Activated T-cell treated with anti-CD3 and anti-CD28 coated beads for 4 hours (primary cell): ENCODE data around the gene CAPN2.
"Not testable (repeated sequence)": the region's sequence is repeated elsewhere in the genome, so short reads cannot be mapped to it uniquely, and the experiment has no call there.

Experiments used
- DNase-seq: peaks from one replicate; pipeline ENCODE4 v3.0.0-alpha.2; 2020

CAPN2 gene

GRCh38 chr1:223793716-223794115, 81.4 kb downstream of the CAPN2 start:
- DNase-seq = no peak

- no peak for DNase-seq
These were observed 82.0 kb downstream of the CAPN2 start for GRCh38 chr1:223794136-223794880.

DNA sequence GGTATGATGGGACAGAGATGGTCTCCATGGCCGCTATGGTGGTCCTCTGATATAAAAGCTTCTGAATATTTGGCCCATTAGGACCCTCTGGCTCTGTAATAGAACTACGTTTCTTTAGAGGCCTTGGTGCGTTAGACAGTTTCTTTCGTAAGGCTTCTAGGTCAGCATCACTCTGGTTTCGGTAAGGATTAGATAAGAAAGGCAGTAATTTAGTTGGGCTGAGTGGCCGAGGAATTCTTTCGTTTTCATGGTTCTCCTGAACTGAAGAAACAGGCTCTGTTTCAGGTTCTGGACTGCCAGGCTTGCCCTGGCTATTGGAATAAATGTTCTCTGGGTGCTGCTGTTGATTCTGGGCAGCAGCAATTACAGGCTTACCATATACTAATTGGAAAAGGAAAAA, 83.9 kb downstream of the CAPN2 start:
- DNase-seq = no peak

GRCh38 chr1:223802032-223802431, 89.7 kb downstream of the CAPN2 start:
- no peak for DNase-seq

DNA sequence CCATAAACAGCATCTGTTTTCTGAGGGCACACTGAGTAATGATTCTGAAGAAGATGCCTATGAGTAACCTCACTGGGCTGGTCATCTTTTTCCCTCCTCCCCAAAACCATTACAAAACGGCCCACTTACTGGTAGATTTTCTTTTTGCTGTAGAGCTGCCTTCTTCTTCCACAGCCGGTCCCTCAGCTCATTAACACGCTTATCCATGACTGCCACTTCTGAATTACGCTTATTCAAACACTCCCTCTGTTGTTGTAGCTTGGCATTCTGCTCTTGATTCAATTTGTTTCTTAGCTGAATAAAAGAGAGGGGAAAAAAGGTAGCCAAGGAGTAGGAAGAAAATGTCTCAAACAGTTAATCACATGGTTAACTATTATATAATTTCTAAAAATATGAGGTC, 90.3 kb downstream of the CAPN2 start:
- no peak for DNase-seq

- no peak for DNase-seq
These were observed 90.9 kb downstream of the CAPN2 start for GRCh38 chr1:223803211-223803610.

- not testable (repeated sequence) for DNase-seq
These were observed 97.6 kb downstream of the CAPN2 start for GRCh38 chr1:223809905-223810304.

- no peak for DNase-seq
These were observed 98.2 kb downstream of the CAPN2 start for GRCh38 chr1:223810586-223810985.

- DNase-seq = no peak
These were observed 99.3 kb downstream of the CAPN2 start for GRCh38 chr1:223811634-223812101.

DNA sequence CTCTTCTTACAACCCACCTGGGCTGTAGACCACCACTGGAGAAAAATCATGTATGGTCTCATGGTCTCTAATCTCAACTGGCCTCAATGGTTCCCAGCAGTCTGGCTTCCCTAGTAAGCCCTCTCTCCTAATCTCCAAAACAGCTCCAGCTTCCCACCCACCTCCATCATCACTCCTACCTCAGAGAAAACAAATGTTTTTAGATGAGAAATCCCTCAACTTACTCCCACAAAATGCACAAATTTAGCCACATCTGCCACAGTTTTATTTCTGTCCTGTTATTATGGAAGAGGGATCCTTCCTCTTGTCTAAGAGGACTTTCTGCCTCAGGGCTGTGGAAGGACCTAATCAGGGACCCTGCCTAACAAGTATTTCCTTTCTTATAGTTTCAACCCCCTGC, 101.3 kb downstream of the CAPN2 start:
- DNase-seq = no peak

GRCh38 chr1:223815020-223815853, 102.9 kb downstream of the CAPN2 start:
- no peak for DNase-seq

DNA sequence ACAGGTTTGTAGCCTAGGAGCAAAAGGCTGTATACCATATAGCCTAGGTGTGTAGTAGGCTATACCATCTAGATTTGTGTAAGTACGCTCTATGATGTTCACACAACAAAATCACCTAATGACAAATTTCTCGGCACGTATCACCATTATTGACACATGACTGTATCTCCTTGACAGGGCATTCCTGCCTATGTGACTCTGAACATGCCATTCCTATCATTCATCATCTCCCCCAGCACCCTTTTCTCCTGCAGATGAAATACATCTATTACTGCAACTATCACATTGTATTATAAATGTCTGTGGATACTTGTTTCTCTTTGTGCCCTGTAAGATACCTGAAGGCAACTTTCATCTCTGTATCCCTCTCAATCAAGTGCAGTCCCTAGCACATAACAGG, 103.5 kb downstream of the CAPN2 start:
- DNase-seq = no peak

DNA sequence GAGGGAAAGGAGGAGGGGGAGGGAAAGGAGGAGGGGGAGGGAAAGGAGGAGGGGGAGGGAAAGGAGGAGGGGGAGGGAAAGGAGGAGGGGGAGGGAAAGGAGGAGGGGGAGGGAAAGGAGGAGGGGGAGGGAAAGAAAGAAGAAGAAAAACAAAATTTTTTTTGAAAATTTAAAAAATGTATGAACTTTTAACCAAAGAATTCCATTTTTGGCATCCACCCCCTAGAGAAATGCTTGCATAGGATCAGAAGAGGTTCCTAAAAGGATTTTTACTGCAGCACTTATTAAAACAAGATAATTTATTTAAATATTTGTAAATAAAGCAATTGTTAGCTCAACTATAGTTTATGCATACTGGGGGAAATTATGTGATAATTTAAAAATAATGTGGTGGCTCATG, 104.9 kb downstream of the CAPN2 start:
- DNase-seq = not testable (repeated sequence)

- no peak for DNase-seq
These were observed 107.6 kb downstream of the CAPN2 start for GRCh38 chr1:223819730-223820514.

GRCh38 chr1:223820515-223820858, 108.1 kb downstream of the CAPN2 start:
- no peak for DNase-seq

DNA sequence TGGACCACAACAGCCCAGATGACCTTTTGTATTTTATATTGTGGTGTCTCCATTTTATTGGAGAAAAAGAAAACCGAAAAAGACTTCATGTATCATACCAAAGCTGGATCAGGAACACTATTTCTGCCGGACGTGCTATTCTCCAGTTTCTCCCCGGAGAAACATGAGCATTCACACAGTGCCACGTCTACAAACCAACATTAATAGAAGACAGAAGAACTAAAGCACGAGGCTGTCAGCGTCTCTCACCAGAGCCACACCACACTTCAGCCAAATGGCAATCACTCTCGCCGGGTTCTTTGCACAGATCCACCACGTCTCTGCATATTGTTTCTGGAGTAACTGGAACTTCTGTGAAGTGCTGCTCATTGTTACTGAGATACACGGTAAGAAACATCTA, 108.6 kb downstream of the CAPN2 start:
- DNase-seq = no peak

GRCh38 chr1:223824287-223824686, 111.9 kb downstream of the CAPN2 start:
- DNase-seq = no peak

DNA sequence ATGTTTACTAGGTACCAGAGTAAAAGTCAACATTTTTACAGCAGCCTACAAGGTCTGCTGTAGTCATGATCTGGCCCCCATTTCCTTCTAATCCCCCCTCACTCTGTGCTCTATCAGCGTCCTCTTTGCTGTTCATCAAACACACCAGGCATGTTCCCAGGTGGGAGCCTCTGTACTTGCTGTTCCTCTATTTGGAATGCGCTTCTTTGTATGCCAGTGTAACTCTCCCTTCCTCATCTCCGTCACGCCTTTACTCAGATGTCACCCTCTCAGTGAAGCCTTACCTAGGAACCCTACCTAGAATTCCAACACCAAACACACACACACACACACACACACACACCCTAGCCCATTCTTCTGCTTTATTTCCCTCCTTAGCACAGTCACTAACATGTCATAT, 112.4 kb downstream of the CAPN2 start:
- DNase-seq = no peak
